ENCODE data around the gene DLG5. TPM values are rescaled to one million over a fixed set of nuclear protein-coding genes. Genes with fewer than 3 reads are reported as not detected.

DLG5 gene
- 0.19 and 0.43 TPM in 2 replicates for total RNA-seq (2014; rRNA removed; shearing (Covaris generic); ENCODE audit: low replicate concordance)

- H3K9me3 ChIP-seq (ENCODE audit: low read length) = no peaks in the 10 kb centered on the region
- H2AFZ ChIP-seq (ENCODE audit: low read length) = no peak within 1 kb of the TSS
- no peak within 1 kb of the TSS for H3K4me2 ChIP-seq (ENCODE audit: low read depth, low read length, poor library complexity, severe bottlenecking)
- no peaks in the 10 kb centered on the region for H3K79me2 ChIP-seq (ENCODE audit: low read length)
- no peak for DNase-seq
- no peaks in the 10 kb centered on the region for H3K4me1 ChIP-seq (ENCODE audit: low read length)
- no peaks in the 10 kb centered on the region for H3K36me3 ChIP-seq (ENCODE audit: insufficient read depth, low read length)
- H3K4me3 ChIP-seq (ENCODE audit: low read length) = no peak within 1 kb of the TSS
- H3K27ac ChIP-seq (ENCODE audit: low read length) = no peak within 1 kb of the TSS
- no peaks in the 10 kb centered on the region for H4K20me1 ChIP-seq (ENCODE audit: insufficient read depth, low read depth, low read length)
- no peaks in the 10 kb centered on the region for H3K27me3 ChIP-seq (ENCODE audit: low read length)
- no peak within 1 kb of the TSS for H3K9ac ChIP-seq (ENCODE audit: low read length)
- H3K9me2 ChIP-seq (replicated peaks; ENCODE audit: insufficient read depth, low read length) = no peaks in the 10 kb centered on the region
Observed at GRCh38 chr10:77926566-77927401, at the start of gene DLG5. DLG5 (minus strand) TSS chr10:77926755; CDS start chr10:77926520, 235 bp downstream.

DNA sequence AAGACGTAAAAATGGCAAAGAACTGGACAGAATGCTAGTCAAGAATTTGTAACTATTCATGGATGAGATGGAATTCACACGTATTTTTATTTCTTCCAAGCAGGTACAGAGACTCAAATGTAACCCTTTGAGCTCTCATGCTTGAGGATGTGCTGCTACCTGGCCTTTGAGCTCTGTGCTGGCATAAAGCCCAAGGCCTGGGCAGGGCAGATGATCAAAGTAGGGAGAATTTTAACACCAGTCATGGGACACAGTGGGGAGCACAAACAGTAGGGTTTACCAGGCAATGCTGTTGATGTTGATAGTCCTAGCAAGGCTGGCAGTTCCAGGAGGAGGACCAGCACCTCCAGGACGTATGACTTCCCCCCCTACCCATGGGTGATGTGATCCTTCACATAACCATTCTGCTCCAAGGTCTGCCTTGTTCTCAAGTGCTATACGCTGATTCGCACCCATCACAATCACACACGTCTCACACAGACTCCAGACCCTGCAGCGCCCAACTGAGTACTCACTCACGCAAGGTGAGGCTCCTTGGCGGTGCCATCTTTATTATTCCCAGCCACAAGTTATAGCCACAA lies 48.6 kb upstream of the DLG5 start:
- no peaks in the 10 kb centered on the region for H3K9me3 ChIP-seq (ENCODE audit: low read length)
- no peak overlapping the region for H3K9ac ChIP-seq (ENCODE audit: low read length)
- no peak for DNase-seq

DNA sequence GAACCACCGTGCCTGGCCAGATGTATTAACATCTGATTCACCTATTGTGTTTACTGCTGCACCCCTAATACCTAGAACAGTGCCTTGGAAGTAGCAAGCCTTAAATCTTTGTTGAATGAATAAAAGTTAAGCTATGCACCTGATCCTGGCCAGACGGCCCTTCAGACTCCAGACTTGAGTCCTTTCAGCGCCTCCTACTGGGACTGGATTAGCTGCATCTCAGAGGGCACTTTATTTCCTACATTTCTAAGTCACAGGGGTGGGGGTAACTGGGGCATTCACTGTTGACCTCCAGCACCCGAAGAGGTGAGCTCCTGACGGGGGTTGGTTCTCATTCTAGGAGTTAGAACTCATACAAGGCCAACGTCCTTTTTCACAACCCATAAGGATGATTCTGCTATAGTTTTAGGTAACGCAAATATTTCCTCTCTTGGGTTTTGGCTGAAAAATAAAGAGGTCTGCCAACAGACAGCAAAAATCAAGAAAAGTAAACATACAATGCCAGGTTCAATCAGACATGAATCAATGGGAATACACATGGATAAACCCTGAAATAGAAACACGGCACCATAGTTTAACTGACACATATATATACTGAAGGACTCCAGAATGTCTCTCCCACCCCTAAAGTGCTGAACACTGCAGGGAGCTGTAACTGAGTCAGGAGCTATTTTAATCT lies 48.0 kb upstream of the DLG5 start:
- H3K27ac ChIP-seq (ENCODE audit: low read length) = no peak overlapping the region
- no peaks in the 10 kb centered on the region for H3K27me3 ChIP-seq (ENCODE audit: low read length)
- no peaks in the 10 kb centered on the region for H3K79me2 ChIP-seq (ENCODE audit: low read length)
- no peaks in the 10 kb centered on the region for H3K9me3 ChIP-seq (ENCODE audit: low read length)
- H2AFZ ChIP-seq (ENCODE audit: low read length) = no peak overlapping the region
- H3K9ac ChIP-seq (ENCODE audit: low read length) = no peak overlapping the region
- H3K4me2 ChIP-seq (ENCODE audit: low read depth, low read length, poor library complexity, severe bottlenecking) = no peak overlapping the region
- no peaks in the 10 kb centered on the region for H3K4me1 ChIP-seq (ENCODE audit: low read length)
- H3K9me2 ChIP-seq (replicated peaks; ENCODE audit: insufficient read depth, low read length) = no peaks in the 10 kb centered on the region
- H3K36me3 ChIP-seq (ENCODE audit: insufficient read depth, low read length) = peaks cover 8% of the 10 kb centered on the region; the same call in 1 of the 2 replicates
- H3K4me3 ChIP-seq (ENCODE audit: low read length) = no peak overlapping the region
- H4K20me1 ChIP-seq (ENCODE audit: insufficient read depth, low read depth, low read length) = no peaks in the 10 kb centered on the region
- peak; percentile 50 for DNase-seq

More for the DNA sequence above, 48.6 kb upstream of the DLG5 start:
- H3K4me2 ChIP-seq (ENCODE audit: low read depth, low read length, poor library complexity, severe bottlenecking) = no peak overlapping the region
- H3K4me1 ChIP-seq (ENCODE audit: low read length) = no peaks in the 10 kb centered on the region
- no peaks in the 10 kb centered on the region for H3K9me2 ChIP-seq (replicated peaks; ENCODE audit: insufficient read depth, low read length)
- H3K27me3 ChIP-seq (ENCODE audit: low read length) = no peaks in the 10 kb centered on the region
- no peaks in the 10 kb centered on the region for H3K79me2 ChIP-seq (ENCODE audit: low read length)
- H3K4me3 ChIP-seq (ENCODE audit: low read length) = no peak overlapping the region
- peaks cover 12% of the 10 kb centered on the region; the same call in 1 of the 2 replicates for H3K36me3 ChIP-seq (ENCODE audit: insufficient read depth, low read length)
- no peak overlapping the region for H3K27ac ChIP-seq (ENCODE audit: low read length)
- H4K20me1 ChIP-seq (ENCODE audit: insufficient read depth, low read depth, low read length) = no peaks in the 10 kb centered on the region
- H2AFZ ChIP-seq (ENCODE audit: low read length) = no peak overlapping the region

GRCh38 chr10:77973276-77973675 lies 46.7 kb upstream of the DLG5 start:
- no peaks in the 10 kb centered on the region for H3K9me2 ChIP-seq (replicated peaks; ENCODE audit: insufficient read depth, low read length)
- no peaks in the 10 kb centered on the region for H4K20me1 ChIP-seq (ENCODE audit: insufficient read depth, low read depth, low read length)
- no peak overlapping the region for H3K4me2 ChIP-seq (ENCODE audit: low read depth, low read length, poor library complexity, severe bottlenecking)
- H3K27me3 ChIP-seq (ENCODE audit: low read length) = no peaks in the 10 kb centered on the region
- no peak overlapping the region for H3K4me3 ChIP-seq (ENCODE audit: low read length)
- peaks cover 8% of the 10 kb centered on the region; the same call in 1 of the 2 replicates for H3K36me3 ChIP-seq (ENCODE audit: insufficient read depth, low read length)
- no peaks in the 10 kb centered on the region for H3K79me2 ChIP-seq (ENCODE audit: low read length)
- no peak overlapping the region for H3K27ac ChIP-seq (ENCODE audit: low read length)
- H3K9ac ChIP-seq (ENCODE audit: low read length) = no peak overlapping the region
- DNase-seq = no peak
- no peaks in the 10 kb centered on the region for H3K4me1 ChIP-seq (ENCODE audit: low read length)
- H3K9me3 ChIP-seq (ENCODE audit: low read length) = no peaks in the 10 kb centered on the region
- no peak overlapping the region for H2AFZ ChIP-seq (ENCODE audit: low read length)

DNA sequence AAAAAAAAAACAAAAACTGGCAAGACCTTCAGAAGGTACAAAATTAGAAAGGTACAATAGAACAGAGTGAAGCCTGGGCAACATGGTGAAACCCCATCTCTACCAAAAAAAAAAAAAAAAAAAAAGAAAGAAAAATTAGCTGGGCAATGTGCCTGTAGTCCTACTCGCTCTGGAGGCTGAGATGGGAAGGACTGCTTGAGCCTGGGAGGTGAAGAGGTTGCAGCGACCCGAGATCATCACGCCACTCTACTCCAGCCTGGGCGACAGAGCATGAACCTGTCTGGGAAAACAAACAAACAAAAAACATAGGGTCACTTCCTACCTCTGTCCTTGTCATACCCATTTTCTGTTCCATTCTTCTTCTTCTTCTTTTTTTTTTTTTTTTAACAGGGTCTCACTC lies 45.6 kb upstream of the DLG5 start:
- no peaks in the 10 kb centered on the region for H3K9me2 ChIP-seq (replicated peaks; ENCODE audit: insufficient read depth, low read length)
- H4K20me1 ChIP-seq (ENCODE audit: insufficient read depth, low read depth, low read length) = no peaks in the 10 kb centered on the region
- H3K27me3 ChIP-seq (ENCODE audit: low read length) = no peaks in the 10 kb centered on the region
- DNase-seq = no peak
- H3K79me2 ChIP-seq (ENCODE audit: low read length) = no peaks in the 10 kb centered on the region
- no peak overlapping the region for H2AFZ ChIP-seq (ENCODE audit: low read length)
- H3K9ac ChIP-seq (ENCODE audit: low read length) = no peak overlapping the region
- peaks cover 2% of the 10 kb centered on the region; the same call in 1 of the 2 replicates for H3K36me3 ChIP-seq (ENCODE audit: insufficient read depth, low read length)
- H3K4me1 ChIP-seq (ENCODE audit: low read length) = no peaks in the 10 kb centered on the region
- no peak overlapping the region for H3K27ac ChIP-seq (ENCODE audit: low read length)
- no peak overlapping the region for H3K4me3 ChIP-seq (ENCODE audit: low read length)
- no peaks in the 10 kb centered on the region for H3K9me3 ChIP-seq (ENCODE audit: low read length)
- no peak overlapping the region for H3K4me2 ChIP-seq (ENCODE audit: low read depth, low read length, poor library complexity, severe bottlenecking)

DNA sequence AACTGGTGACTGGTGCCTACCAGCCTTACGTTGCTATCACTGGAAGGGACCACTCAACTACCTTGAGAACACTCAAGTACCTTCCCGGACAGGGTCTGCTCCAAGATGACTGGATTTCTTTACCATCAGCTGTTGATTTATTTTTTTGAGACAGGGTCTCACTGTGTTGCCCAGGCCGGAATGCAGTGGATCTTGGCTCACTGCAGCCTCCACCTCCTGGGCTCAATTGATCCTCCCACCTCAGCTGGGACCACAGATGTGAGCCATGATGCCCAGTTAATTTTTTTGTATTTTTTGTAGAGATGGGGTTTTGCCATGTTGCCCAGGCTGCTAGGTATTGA lies 45.2 kb upstream of the DLG5 start:
- no peak overlapping the region for H3K27ac ChIP-seq (ENCODE audit: low read length)
- H3K27me3 ChIP-seq (ENCODE audit: low read length) = no peaks in the 10 kb centered on the region
- no peak for DNase-seq
- no peaks in the 10 kb centered on the region for H3K4me1 ChIP-seq (ENCODE audit: low read length)
- no peaks in the 10 kb centered on the region for H3K79me2 ChIP-seq (ENCODE audit: low read length)
- H3K9me3 ChIP-seq (ENCODE audit: low read length) = no peaks in the 10 kb centered on the region
- no peak overlapping the region for H3K4me2 ChIP-seq (ENCODE audit: low read depth, low read length, poor library complexity, severe bottlenecking)
- H4K20me1 ChIP-seq (ENCODE audit: insufficient read depth, low read depth, low read length) = no peaks in the 10 kb centered on the region
- H3K4me3 ChIP-seq (ENCODE audit: low read length) = no peak overlapping the region
- no peaks in the 10 kb centered on the region for H3K36me3 ChIP-seq (ENCODE audit: insufficient read depth, low read length)
- H3K9ac ChIP-seq (ENCODE audit: low read length) = no peak overlapping the region
- H3K9me2 ChIP-seq (replicated peaks; ENCODE audit: insufficient read depth, low read length) = no peaks in the 10 kb centered on the region
- H2AFZ ChIP-seq (ENCODE audit: low read length) = no peak overlapping the region

DNA sequence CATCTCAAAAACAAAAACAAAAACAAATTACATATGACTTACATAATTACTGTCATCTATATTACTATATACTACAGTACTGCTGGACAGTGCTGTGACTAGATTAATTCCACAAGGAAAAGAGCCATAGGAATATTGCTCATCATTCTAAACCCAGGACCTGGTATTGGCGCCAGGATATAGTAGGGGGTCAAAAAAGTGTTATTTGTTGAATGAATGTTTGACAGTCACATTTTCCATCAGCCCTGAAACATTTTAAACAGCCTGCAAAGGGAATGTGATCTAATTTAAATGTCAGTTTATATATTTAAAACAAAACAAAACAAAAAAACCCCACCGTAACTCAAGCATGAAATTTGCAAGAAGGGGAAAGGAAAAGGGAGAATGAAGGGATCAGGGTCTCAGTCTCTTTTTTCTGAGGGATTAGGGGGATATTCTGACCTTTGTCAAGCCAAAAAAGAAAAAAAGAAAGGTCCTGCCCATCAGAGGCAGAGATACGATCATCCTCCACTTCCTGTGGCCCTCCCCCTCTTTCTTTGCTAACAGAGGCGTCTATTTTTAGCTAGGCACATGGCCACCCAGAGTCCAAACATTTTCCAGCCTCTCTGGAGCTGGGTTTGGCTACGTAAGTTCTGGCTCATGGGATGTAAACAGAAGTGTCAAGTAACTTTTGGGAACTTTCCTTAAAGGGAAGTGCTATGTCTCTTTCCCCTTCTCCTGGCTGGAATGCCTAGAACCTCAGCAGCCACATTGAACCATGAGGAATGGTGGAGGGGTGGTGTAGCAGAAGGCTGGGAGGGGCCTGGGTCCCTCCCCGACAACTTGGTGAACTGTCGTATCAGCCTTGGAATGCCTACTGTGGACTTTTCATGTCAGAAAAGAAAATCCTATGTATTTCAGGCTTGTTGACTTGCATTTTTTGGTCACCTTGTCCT lies 44.6 kb upstream of the DLG5 start:
- Histone ChIP-seq H3K9me3 (ENCODE audit: low read length) (no peaks in the 10 kb centered on the region), H3K27me3 (ENCODE audit: low read length) (no peaks in the 10 kb centered on the region), H3K9ac (ENCODE audit: low read length) (no peak overlapping the region), H3K36me3 (ENCODE audit: insufficient read depth, low read length) (no peaks in the 10 kb centered on the region), H3K4me3 (ENCODE audit: low read length) (no peak overlapping the region), H3K4me1 (ENCODE audit: low read length) (no peaks in the 10 kb centered on the region), H3K27ac (ENCODE audit: low read length) (no peak overlapping the region), H3K79me2 (ENCODE audit: low read length) (no peaks in the 10 kb centered on the region), H3K4me2 (ENCODE audit: low read depth, low read length, poor library complexity, severe bottlenecking) (no peak overlapping the region), H3K9me2 (replicated peaks; ENCODE audit: insufficient read depth, low read length) (no peaks in the 10 kb centered on the region), H4K20me1 (ENCODE audit: insufficient read depth, low read depth, low read length) (no peaks in the 10 kb centered on the region), H2AFZ (ENCODE audit: low read length) (no peak overlapping the region)
- DNase-seq = no peak
